ENCODE results near the gene EDIL3.

GRCh38 chr5:84343171-84343570, 41.5 kb downstream of the EDIL3 start:
- TF ChIP-seq POLR2AphosphoS5 (IDR thresholded peaks at IDR 0.05; ENCODE audit: insufficient read depth in 1 of 2, low read depth in 1 of 2) (no peak), CTCF (IDR thresholded peaks at IDR 0.05) (no peak), POLR2A (IDR thresholded peaks at IDR 0.05) (no peak)
